ENCODE data around the gene AMT. TPM values are rescaled to one million over a fixed set of nuclear protein-coding genes. Genes with fewer than 3 reads are reported as not detected.

Gene AMT
- total and polyA plus RNA-seq, 2 of the 13 experiments (the other 11 are each of a cell fraction or from before 2014, with no cell fraction given) = 35.3 to 59.0 TPM

DNA sequence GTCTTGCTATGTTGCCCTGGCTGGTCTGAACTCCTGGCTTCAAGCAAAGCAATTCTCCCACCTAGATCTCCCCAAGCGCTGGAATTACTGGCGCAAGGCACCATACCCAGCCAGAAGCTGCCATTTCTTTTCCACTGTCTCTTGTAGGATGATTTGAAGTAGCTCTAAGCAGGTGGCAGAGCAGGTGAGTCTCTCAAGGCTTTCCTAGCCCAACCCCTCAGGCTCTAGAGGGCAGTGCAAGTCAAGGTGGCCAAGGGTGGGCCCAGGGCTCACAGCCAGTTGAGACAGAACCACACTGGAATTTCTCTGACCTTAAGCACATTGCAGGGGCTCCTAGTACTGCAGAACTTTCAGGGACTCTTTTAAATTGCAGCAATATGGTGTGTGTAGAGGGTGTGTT lies 32.2 kb upstream of the AMT start (continued):
- TF ChIP-seq, protein P1, sequence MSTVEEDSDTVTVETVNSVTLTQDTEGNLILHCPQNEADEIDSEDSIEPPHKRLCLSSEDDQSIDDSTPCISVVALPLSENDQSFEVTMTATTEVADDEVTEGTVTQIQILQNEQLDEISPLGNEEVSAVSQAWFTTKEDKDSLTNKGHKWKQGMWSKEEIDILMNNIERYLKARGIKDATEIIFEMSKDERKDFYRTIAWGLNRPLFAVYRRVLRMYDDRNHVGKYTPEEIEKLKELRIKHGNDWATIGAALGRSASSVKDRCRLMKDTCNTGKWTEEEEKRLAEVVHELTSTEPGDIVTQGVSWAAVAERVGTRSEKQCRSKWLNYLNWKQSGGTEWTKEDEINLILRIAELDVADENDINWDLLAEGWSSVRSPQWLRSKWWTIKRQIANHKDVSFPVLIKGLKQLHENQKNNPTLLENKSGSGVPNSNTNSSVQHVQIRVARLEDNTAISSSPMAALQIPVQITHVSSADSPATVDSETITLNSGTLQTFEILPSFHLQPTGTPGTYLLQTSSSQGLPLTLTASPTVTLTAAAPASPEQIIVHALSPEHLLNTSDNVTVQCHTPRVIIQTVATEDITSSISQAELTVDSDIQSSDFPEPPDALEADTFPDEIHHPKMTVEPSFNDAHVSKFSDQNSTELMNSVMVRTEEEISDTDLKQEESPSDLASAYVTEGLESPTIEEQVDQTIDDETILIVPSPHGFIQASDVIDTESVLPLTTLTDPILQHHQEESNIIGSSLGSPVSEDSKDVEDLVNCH (CRISPR knock-in tag; IDR thresholded peaks at IDR 0.05) = no peak
- no peak for TF ChIP-seq GATA4 (IDR thresholded peaks at IDR 0.05; ENCODE audit: borderline replicate concordance, low read depth)
- TF ChIP-seq, protein P2, sequence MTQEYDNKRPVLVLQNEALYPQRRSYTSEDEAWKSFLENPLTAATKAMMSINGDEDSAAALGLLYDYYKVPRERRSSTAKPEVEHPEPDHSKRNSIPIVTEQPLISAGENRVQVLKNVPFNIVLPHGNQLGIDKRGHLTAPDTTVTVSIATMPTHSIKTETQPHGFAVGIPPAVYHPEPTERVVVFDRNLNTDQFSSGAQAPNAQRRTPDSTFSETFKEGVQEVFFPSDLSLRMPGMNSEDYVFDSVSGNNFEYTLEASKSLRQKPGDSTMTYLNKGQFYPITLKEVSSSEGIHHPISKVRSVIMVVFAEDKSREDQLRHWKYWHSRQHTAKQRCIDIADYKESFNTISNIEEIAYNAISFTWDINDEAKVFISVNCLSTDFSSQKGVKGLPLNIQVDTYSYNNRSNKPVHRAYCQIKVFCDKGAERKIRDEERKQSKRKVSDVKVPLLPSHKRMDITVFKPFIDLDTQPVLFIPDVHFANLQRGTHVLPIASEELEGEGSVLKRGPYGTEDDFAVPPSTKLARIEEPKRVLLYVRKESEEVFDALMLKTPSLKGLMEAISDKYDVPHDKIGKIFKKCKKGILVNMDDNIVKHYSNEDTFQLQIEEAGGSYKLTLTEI (CRISPR knock-in tag; conservative IDR thresholded peaks at IDR 0.05) = no peak
- no peak for TF ChIP-seq ZNF296 (CRISPR knock-in tag; conservative IDR thresholded peaks at IDR 0.05)
- TF ChIP-seq, protein P3, sequence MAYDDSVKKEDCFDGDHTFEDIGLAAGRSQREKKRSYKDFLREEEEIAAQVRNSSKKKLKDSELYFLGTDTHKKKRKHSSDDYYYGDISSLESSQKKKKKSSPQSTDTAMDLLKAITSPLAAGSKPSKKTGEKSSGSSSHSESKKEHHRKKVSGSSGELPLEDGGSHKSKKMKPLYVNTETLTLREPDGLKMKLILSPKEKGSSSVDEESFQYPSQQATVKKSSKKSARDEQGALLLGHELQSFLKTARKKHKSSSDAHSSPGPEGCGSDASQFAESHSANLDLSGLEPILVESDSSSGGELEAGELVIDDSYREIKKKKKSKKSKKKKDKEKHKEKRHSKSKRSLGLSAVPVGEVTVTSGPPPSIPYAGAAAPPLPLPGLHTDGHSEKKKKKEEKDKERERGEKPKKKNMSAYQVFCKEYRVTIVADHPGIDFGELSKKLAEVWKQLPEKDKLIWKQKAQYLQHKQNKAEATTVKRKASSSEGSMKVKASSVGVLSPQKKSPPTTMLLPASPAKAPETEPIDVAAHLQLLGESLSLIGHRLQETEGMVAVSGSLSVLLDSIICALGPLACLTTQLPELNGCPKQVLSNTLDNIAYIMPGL (CRISPR knock-in tag; IDR thresholded peaks at IDR 0.05; ENCODE audit: borderline replicate concordance in 1 of 2, low read depth in 1 of 2) = peak; percentile 23 to 69; a peak in 1 of 4 replicates
- no peak for TF ChIP-seq ZNF839 (CRISPR knock-in tag; IDR thresholded peaks at IDR 0.05; ENCODE audit: borderline replicate concordance)
- TF ChIP-seq ZSCAN30 (CRISPR knock-in tag; IDR thresholded peaks at IDR 0.05) = no peak
- TF ChIP-seq, protein P4, sequence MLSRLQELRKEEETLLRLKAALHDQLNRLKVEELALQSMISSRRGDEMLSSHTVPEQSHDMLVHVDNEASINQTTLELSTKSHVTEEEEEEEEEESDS (CRISPR knock-in tag; IDR thresholded peaks at IDR 0.05; ENCODE audit: borderline replicate concordance) = no peak
- TF ChIP-seq MEIS2 (CRISPR knock-in tag; IDR thresholded peaks at IDR 0.05) = no peak
- TF ChIP-seq TGIF2 (CRISPR knock-in tag; IDR thresholded peaks at IDR 0.05) = no peak
- TF ChIP-seq, protein P5, sequence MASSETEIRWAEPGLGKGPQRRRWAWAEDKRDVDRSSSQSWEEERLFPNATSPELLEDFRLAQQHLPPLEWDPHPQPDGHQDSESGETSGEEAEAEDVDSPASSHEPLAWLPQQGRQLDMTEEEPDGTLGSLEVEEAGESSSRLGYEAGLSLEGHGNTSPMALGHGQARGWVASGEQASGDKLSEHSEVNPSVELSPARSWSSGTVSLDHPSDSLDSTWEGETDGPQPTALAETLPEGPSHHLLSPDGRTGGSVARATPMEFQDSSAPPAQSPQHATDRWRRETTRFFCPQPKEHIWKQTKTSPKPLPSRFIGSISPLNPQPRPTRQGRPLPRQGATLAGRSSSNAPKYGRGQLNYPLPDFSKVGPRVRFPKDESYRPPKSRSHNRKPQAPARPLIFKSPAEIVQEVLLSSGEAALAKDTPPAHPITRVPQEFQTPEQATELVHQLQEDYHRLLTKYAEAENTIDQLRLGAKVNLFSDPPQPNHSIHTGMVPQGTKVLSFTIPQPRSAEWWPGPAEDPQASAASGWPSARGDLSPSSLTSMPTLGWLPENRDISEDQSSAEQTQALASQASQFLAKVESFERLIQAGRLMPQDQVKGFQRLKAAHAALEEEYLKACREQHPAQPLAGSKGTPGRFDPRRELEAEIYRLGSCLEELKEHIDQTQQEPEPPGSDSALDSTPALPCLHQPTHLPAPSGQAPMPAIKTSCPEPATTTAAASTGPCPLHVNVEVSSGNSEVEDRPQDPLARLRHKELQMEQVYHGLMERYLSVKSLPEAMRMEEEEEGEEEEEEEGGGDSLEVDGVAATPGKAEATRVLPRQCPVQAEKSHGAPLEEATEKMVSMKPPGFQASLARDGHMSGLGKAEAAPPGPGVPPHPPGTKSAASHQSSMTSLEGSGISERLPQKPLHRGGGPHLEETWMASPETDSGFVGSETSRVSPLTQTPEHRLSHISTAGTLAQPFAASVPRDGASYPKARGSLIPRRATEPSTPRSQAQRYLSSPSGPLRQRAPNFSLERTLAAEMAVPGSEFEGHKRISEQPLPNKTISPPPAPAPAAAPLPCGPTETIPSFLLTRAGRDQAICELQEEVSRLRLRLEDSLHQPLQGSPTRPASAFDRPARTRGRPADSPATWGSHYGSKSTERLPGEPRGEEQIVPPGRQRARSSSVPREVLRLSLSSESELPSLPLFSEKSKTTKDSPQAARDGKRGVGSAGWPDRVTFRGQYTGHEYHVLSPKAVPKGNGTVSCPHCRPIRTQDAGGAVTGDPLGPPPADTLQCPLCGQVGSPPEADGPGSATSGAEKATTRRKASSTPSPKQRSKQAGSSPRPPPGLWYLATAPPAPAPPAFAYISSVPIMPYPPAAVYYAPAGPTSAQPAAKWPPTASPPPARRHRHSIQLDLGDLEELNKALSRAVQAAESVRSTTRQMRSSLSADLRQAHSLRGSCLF (CRISPR knock-in tag; IDR thresholded peaks at IDR 0.05; ENCODE audit: borderline replicate concordance) = no peak
- TF ChIP-seq, protein P6, sequence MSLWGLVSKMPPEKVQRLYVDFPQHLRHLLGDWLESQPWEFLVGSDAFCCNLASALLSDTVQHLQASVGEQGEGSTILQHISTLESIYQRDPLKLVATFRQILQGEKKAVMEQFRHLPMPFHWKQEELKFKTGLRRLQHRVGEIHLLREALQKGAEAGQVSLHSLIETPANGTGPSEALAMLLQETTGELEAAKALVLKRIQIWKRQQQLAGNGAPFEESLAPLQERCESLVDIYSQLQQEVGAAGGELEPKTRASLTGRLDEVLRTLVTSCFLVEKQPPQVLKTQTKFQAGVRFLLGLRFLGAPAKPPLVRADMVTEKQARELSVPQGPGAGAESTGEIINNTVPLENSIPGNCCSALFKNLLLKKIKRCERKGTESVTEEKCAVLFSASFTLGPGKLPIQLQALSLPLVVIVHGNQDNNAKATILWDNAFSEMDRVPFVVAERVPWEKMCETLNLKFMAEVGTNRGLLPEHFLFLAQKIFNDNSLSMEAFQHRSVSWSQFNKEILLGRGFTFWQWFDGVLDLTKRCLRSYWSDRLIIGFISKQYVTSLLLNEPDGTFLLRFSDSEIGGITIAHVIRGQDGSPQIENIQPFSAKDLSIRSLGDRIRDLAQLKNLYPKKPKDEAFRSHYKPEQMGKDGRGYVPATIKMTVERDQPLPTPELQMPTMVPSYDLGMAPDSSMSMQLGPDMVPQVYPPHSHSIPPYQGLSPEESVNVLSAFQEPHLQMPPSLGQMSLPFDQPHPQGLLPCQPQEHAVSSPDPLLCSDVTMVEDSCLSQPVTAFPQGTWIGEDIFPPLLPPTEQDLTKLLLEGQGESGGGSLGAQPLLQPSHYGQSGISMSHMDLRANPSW (CRISPR knock-in tag; IDR thresholded peaks at IDR 0.05; ENCODE audit: borderline replicate concordance) = no peak
- TF ChIP-seq ZNF569 (CRISPR knock-in tag; IDR thresholded peaks at IDR 0.05; ENCODE audit: borderline replicate concordance) = no peak

All from HepG2 (cell line).